Loucy (cell line): ENCODE data around the gene ZNF474.

Experiments
- EZH2phosphoT487 ChIP-seq: fragments of 200-600 bp; IDR thresholded peaks from 2 replicates; pipeline ENCODE4 v1.6.1; 2018; ENCODE audit warnings: antibody characterized with exemption, mild to moderate bottlenecking, moderate library complexity, borderline replicate concordance
- TF ChIP-seq, protein P1 (sequence below): fragments of 200-600 bp; sonication (generic); conservative IDR thresholded peaks from 2 replicates; pipeline ENCODE4 v1.5.1; 2014; ENCODE audit warnings: mild to moderate bottlenecking, antibody characterized with exemption, low read length

GRCh38 chr5:122192497-122193496 is 63.5 kb downstream of the ZNF474 start:
- TF ChIP-seq, protein P1, sequence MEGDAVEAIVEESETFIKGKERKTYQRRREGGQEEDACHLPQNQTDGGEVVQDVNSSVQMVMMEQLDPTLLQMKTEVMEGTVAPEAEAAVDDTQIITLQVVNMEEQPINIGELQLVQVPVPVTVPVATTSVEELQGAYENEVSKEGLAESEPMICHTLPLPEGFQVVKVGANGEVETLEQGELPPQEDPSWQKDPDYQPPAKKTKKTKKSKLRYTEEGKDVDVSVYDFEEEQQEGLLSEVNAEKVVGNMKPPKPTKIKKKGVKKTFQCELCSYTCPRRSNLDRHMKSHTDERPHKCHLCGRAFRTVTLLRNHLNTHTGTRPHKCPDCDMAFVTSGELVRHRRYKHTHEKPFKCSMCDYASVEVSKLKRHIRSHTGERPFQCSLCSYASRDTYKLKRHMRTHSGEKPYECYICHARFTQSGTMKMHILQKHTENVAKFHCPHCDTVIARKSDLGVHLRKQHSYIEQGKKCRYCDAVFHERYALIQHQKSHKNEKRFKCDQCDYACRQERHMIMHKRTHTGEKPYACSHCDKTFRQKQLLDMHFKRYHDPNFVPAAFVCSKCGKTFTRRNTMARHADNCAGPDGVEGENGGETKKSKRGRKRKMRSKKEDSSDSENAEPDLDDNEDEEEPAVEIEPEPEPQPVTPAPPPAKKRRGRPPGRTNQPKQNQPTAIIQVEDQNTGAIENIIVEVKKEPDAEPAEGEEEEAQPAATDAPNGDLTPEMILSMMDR: peak; percentile 52
- TF ChIP-seq EZH2phosphoT487: no peak
